Thyroid gland (tissue), 4 donors: Measurements from ENCODE around the gene OGFRL1. TPM values are rescaled to one million over a fixed set of nuclear protein-coding genes. Genes with fewer than 3 reads are reported as not detected.
A peak's percentile ranks its signal among the peaks of the same experiment; 100 is the strongest.

Experiments
- DNase-seq, 2 donors: peaks; one replicate each; pipeline ENCODE4 v3.0.0-alpha.2; 2019
- H3K27ac ChIP-seq, 3 donors: fragments of 200-600 bp; sonication (generic); 1 replicate in 2 of 3; 2 replicates in 1 of 3; pipeline ENCODE4 v1.5.1; 2016 to 2019; ENCODE audit warnings: mild to moderate bottlenecking in 1 of 3, moderate library complexity in 1 of 3
- H3K27me3 ChIP-seq: fragments of 200-600 bp; sonication (generic); one replicate; pipeline ENCODE4 v1.5.1; 2019
- H3K36me3 ChIP-seq, 2 donors: fragments of 200-600 bp; sonication (generic); one replicate each; pipeline ENCODE4 v1.5.1; 2016 to 2019
- H3K4me1 ChIP-seq, 2 donors: fragments of 200-600 bp; sonication (generic); one replicate each; pipeline ENCODE4 v1.5.1; 2017 to 2019
- H3K4me3 ChIP-seq, 3 donors: fragments of 200-600 bp; sonication (generic); replicated peaks in 1 of 3; 1 replicate in 2 of 3; 2 replicates in 1 of 3; pipeline ENCODE4 v1.5.1; 2016; ENCODE audit warnings: mild to moderate bottlenecking in 1 of 3
- H3K9me3 ChIP-seq: fragments of 200-600 bp; sonication (generic); one replicate; pipeline ENCODE4 v1.5.1; 2017
- POLR2A ChIP-seq, 2 donors: fragments of 450-650 bp; IDR thresholded peaks; one replicate each; pipeline ENCODE4 v1.6.1; 2017; ENCODE audit warnings: antibody characterized with exemption in 2 of 2, mild to moderate bottlenecking in 2 of 2, moderate library complexity in 1 of 2
- WGBS, 2 donors: methylation state at CpG; one replicate each; pipeline ENCODE4 v1.1.5; 2017; 5-methylcytosine and 5-hydroxymethylcytosine counted together
- intact Hi-C: fragments of 100-400 bp; cut with DNase I; formaldehyde crosslinking; loops from one replicate; pipeline ENCODE4 v1.15.1; 2023
- total RNA-seq, 4 donors: library from RNA; depleted of rRNA; stranded (reverse); fragments of >200 nt; gene quantifications; one replicate each; pipeline ENCODE4 v1.2.3, GENCODE V29; 2016
- TF ChIP-seq, protein P1 (sequence below), 6 experiments: fragments of 200-600 bp in 3 of 6; fragments of 450-650 bp in 3 of 6; sonication (generic) in 3 of 6; IDR thresholded peaks; one replicate each; pipeline ENCODE4 v1.5.1; 2016 to 2019; ENCODE audit warnings: antibody characterized with exemption in 6 of 6, mild to moderate bottlenecking in 2 of 6, inconsistent platforms in 1 of 6, moderate library complexity in 1 of 6

OGFRL1 gene
- total RNA-seq, 4 donors from 2014 or later, result 12.1 to 27.3 (median 18.0) TPM

DNA sequence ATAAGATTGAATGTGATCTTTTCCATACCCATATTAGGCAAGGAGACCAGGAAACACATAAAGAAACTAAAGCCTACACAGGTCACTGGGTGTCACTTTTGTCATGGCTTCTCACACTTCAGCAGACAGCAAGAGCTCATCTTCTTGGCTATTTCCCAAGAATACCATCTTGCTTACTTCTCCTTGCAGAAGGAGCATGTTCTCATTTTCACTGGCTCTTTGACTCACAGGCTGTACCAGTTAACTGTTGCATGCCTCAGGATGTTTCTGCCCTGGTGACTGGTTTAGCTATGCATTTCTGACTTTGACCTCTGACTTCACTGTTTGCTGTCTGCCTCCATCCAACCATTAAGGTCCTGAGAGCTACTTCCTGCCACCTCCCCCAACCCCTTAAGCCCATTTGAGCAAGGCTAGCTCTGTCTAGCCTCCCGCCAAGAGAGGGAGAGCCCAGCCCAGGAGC is 40.3 kb upstream of the OGFRL1 start:
- intact Hi-C loops, result no loop called here
- H3K27ac ChIP-seq, result no peak overlapping the region
- no peak for TF ChIP-seq POLR2A (IDR thresholded peaks at IDR 0.05)
- TF ChIP-seq, protein P1, sequence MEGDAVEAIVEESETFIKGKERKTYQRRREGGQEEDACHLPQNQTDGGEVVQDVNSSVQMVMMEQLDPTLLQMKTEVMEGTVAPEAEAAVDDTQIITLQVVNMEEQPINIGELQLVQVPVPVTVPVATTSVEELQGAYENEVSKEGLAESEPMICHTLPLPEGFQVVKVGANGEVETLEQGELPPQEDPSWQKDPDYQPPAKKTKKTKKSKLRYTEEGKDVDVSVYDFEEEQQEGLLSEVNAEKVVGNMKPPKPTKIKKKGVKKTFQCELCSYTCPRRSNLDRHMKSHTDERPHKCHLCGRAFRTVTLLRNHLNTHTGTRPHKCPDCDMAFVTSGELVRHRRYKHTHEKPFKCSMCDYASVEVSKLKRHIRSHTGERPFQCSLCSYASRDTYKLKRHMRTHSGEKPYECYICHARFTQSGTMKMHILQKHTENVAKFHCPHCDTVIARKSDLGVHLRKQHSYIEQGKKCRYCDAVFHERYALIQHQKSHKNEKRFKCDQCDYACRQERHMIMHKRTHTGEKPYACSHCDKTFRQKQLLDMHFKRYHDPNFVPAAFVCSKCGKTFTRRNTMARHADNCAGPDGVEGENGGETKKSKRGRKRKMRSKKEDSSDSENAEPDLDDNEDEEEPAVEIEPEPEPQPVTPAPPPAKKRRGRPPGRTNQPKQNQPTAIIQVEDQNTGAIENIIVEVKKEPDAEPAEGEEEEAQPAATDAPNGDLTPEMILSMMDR (IDR thresholded peaks at IDR 0.05), result no peak
- peaks cover 0 to 20% of the 10 kb centered on the region in 2 donors for H3K4me1 ChIP-seq
- WGBS, 2 donors, result 65 to 96% methylated on average over 1 of the region's 1 CpG
- no peak for DNase-seq
- no peak overlapping the region for H3K4me3 ChIP-seq
- no peaks in the 10 kb centered on the region for H3K9me3 ChIP-seq
- no peaks in the 10 kb centered on the region for H3K36me3 ChIP-seq
- no peaks in the 10 kb centered on the region for H3K27me3 ChIP-seq

GRCh38 chr6:71248878-71249544 is 39.6 kb upstream of the OGFRL1 start:
- no peak overlapping the region for H3K4me3 ChIP-seq
- no peak overlapping the region for H3K27ac ChIP-seq
- DNase-seq, result no peak
- no peaks in the 10 kb centered on the region for H3K36me3 ChIP-seq
- 41 to 47% methylated on average over 2 of the region's 2 CpGs for WGBS, 2 donors
- TF ChIP-seq POLR2A (IDR thresholded peaks at IDR 0.05), result no peak
- TF ChIP-seq, protein P1 (IDR thresholded peaks at IDR 0.05), result no peak
- peaks cover 0 to 20% of the 10 kb centered on the region in 2 donors for H3K4me1 ChIP-seq
- H3K27me3 ChIP-seq, result no peaks in the 10 kb centered on the region
- intact Hi-C loops, result no loop called here
- H3K9me3 ChIP-seq, result no peaks in the 10 kb centered on the region

DNA sequence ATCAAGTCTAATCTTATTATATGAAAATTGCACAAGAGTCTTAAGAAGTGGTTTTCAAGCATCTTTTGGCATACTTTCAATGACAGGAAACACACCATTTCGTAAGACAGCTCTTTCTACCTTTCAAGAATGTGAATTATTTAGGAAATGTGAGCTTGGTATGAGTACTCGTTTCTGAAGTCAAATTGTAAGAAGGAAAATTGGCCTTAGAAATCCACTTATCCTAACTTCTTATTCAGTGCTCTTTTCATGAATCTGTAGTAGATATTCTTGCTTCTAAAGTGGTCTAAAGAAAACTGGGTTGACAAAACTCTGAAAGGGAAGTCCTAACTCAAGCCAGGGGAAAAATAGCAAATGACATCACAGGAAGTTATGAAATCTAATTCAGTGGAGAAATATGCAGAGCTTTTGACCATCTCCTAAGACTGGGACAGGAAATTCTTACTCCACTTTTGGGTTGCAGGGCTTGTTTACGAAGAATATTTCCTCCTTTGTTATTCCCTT is 38.5 kb upstream of the OGFRL1 start:
- Histone ChIP-seq H3K4me3 (no peak overlapping the region), H3K27ac (peak overlapping the region; percentile 24 to 63 (median 35)), H3K9me3 (no peaks in the 10 kb centered on the region), H3K36me3 (no peaks in the 10 kb centered on the region), H3K27me3 (no peaks in the 10 kb centered on the region), H3K4me1 (peaks cover 0 to 20% of the 10 kb centered on the region in 2 donors)
- 28 to 33% methylated on average over 3 of the region's 3 CpGs for WGBS, 2 donors
- intact Hi-C loops, result no loop called here
- no peak for DNase-seq
- TF ChIP-seq, protein P1 (IDR thresholded peaks at IDR 0.05), result no peak
- TF ChIP-seq POLR2A (IDR thresholded peaks at IDR 0.05), result no peak

- no peak overlapping the region for H3K27ac ChIP-seq
- DNase-seq, result no peak
- intact Hi-C loops, result no loop called here
- H3K4me3 ChIP-seq, result no peak overlapping the region
- TF ChIP-seq, protein P1 (IDR thresholded peaks at IDR 0.05), result no peak
- no peak for TF ChIP-seq POLR2A (IDR thresholded peaks at IDR 0.05)
- no peaks in the 10 kb centered on the region for H3K27me3 ChIP-seq
- H3K9me3 ChIP-seq, result no peaks in the 10 kb centered on the region
- H3K36me3 ChIP-seq, result no peaks in the 10 kb centered on the region
- peaks cover 0 to 20% of the 10 kb centered on the region in 2 donors for H3K4me1 ChIP-seq
Observed at GRCh38 chr6:71252410-71252809, 36.2 kb upstream of the OGFRL1 start.

DNA sequence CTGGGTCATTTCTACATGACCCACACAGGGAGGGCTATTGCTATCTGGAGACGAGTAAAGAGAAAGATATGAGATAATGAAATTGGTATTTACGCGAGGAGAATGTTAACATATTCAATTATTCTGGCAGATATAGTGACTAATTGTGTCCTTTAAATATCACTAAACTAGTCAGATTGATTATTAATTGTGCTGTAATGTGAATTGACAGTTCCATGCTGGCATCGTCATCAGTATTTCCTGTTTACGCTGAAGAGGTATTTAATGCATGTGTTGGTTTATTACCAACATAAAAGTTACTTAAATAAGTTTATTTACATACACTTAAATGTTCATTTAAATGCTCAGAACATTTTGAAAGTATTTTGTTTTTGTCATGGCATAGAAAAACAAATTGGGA is 35.7 kb upstream of the OGFRL1 start:
- intact Hi-C loops, result no loop called here
- no peak overlapping the region for H3K4me3 ChIP-seq
- 68 to 70% methylated on average over 5 of the region's 5 CpGs for WGBS, 2 donors
- H3K27ac ChIP-seq, result no peak overlapping the region
- H3K36me3 ChIP-seq, result no peaks in the 10 kb centered on the region
- no peak for DNase-seq
- H3K9me3 ChIP-seq, result no peaks in the 10 kb centered on the region
- H3K27me3 ChIP-seq, result no peaks in the 10 kb centered on the region
- TF ChIP-seq, protein P1 (IDR thresholded peaks at IDR 0.05), result no peak
- no peak for TF ChIP-seq POLR2A (IDR thresholded peaks at IDR 0.05)
- peaks cover 0 to 20% of the 10 kb centered on the region in 2 donors for H3K4me1 ChIP-seq
